ENCODE data around the gene TBC1D22A.

TBC1D22A gene

DNA sequence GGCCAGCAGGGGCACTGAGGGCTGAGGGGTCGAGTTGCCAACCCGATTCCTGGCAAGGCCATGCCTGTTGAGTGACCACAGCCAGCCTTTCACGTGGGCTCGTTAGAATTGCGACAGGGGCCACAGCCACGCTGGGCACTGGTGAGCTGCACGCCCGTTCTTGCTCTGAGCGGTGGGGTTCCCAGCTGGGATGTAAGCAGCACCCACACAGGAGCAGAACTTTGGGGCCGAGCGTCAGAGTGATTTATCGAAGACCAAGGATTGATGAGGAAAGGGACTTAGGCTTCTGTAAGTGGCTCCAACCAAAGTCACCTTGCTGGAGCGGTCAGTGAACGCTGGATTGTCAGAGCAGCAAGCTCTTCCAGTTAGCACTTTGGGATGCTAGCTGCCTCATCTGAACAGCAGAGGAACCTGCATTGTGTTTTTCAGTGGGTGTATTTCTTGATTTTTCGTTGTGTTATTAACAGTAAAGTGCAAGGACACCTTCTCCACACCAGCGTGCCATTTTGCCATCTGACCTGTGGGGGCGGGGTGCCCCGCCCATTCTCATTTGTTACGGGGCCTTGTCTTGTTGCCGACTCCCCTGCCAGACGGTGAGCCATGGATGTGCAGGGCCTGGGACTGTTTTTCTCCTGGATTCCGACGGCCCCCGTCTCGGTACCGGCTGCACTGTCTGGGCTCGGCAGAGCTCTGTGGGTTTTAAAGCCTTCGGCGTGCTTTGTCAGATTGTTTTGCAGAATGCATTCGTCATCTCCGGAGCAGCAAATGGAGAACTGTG, 202.5 kb downstream of the TBC1D22A start:
- DNase-seq, result no peak

DNA sequence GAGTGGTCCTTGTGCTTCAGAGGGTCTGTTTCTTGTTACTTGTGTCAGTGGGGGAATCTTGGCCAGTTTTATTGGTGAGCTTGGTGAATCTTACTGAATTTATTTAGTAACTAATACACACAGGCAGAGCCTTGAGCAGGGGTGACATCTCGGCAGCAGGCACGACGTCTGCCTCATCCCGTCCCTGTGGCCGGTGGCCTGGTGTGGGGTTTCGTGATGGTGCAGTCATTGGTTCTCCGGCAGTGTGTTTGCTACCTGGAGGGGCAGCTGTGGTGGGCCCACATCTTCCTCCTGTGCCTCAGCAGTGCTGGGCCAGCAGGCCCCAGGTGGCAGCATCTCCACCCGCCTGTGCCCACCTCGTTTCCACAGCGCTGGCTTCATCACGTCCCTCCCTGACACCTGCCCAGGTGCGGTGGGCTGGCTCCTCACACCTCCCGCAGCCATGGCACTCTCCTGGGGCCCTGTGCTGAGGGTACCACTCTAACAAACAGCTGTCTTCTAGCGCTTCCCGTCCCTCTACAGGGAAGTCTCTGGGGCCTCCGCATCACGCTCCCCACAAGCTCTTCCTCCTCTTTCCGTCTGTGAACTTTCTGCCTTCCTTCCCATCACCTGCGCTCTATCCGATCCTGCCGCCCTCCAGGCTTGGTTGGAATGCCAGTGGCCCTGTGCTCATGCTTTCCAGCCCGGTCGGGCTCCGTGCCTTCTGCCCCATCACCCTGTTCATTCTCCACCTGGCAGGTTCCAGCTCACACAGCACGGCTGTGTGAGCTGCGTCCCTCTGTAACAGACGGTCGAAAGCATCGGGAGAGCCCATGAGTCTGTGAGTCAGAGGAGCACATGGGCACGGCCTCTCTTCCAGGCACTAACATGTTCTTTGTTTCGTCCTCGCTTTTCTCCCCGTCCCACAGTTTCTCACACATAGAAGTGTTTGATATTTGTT, 203.4 kb downstream of the TBC1D22A start:
- DNase-seq, result no peak

DNA sequence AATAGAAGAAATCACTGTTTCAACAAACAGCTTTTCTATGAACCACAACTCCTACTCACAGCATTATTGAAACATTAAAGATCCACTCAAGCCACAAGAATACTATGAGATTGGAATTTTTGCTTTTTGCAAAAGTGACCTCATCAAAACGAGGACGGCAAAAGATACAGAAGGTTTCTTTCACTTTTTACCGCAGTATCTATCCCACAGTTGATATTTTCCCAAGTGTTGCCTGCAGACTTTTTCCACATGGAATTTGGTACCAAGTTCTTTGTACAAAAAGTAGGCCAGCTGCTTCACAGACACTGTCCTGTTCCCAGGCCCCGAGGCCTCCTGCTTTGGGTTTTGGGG, 204.0 kb downstream of the TBC1D22A start:
- DNase-seq, result no peak

DNA sequence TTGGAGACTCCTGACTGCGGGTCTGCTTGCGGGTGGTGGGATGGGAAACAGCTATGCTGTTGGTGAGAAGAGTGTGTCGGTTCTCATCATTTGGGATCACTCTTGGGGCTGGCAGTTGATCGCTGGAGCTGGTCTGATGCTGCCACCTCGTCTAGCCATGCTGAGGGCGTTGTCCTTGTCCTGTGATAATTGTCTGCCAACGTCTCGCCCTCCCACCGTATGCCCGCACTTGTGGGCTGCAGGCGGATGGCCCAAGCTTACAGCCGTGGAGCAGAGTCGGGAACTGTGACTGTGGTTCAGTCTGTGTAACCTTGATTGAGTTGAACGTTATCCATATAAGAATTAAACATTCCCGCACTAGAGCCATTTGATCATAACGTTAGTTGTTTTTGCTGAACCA, 204.4 kb downstream of the TBC1D22A start:
- DNase-seq, result no peak

DNA sequence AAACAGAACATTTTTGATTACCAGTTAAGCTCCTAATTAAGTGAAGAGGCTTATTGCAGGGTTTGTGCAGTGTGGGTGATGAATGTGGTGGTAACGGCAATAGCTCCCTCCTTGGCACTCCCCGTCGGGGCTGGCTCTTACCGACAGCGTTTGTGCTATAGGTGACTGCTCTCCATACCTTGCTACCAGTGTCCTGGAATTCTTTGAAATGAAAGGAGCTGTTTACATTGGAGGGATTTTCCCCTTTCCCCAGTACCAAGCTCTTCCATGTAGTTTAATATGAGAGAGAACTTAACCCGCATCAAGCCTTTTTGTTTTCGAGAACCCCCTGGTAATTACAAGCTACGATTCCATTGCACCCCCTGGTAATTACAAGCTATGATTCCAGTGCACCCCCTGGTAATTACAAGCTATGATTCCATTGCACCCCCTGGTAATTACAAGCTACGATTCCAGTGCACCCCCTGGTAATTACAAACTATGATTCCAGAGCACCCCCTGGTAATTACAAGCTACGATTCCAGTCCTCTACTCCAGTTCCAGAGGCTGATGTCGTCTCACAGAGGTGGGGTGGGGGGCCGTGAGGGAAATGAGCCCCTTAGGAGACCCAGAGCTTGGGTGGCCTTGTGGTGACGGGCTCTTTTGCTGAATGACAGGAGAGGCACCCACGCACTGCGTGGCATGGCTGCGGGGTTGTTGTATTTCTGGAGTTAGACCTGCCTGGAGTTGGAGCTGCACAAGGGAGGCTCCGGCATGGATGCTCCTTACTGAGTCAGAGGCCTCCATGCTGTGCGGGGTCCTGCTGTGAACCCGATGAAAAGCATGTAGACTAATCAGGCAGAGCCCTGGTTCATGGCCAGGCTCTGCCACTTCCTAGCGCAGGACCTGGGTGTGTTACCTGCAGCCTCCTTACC, 205.3 kb downstream of the TBC1D22A start:
- no peak for DNase-seq

DNA sequence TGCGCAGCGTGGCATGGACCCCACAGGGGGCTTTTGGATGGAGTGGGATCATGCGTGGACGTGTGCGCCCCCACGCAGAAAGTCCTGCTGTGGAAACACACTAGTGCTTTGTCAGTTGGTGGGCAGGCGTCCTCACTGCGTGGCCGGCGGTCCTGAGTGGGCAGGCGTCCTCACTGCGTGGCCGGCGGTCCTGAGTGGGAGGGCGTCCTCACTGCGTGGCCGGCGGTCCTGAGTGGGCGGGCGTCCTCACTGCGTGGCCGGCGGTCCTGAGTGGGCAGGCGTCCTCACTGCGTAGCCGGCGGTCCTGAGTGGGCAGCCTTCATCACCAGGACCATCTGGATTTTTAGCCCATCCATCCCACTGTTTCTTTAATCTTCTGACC, 205.9 kb downstream of the TBC1D22A start:
- no peak for DNase-seq

DNA sequence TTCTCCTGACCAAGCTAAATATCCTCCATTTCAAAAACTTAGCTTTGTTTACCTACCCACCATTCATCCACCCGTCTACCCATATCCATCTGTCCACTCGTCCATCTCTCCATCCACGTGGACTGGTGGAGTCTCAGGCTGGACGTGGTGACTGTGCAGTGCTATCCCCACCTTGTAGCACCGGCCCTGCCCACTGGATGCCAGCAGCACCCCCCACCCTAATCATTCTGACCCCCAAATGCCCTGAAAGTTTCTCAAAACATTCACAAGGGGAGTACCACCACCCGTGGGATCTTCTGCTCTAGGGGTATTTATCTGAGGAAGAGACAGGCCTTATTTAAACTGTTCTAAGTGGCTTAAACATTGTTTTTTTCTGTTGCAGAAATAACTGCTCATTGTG, 206.4 kb downstream of the TBC1D22A start:
- DNase-seq, result no peak

DNA sequence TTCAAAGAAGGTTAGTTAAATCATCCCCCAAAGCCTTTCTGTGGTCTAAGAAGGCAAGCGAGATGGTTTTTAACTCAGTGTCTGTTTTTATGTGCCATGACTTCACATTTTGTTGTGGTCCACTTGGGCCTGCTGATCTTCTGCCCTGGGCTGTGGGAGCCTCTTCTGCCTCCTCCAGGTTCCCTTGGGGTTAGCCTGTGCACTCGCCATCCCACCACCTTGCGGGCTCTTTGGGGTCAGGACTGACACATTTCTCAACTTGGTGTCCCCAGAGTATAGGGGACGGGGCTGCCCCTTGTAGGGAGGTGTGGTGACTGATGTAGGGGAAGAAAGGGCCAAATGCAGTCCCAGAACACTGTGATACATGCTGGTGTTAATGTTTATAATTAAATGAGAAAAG, 207.0 kb downstream of the TBC1D22A start:
- no peak for DNase-seq

DNA sequence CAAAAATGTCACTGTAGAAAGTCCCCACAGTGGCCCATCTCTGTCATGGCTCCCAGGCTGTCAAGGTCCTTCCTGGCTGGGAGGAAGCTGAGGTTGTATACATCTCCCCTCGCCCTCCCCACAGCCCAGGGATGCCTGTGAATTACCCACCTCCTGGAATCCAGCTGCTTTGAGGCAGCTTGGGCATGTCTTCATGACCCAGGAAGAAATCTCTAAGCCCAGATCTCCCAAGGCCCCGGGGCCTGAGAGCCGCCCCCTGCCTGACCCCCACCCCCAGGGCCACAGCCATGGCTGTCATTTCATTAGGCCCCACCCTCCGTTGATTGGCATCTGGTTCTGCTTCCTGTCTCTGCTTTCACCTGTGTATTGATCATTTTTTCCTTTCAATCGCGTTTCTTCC, 207.5 kb downstream of the TBC1D22A start:
- DNase-seq, result no peak

DNA sequence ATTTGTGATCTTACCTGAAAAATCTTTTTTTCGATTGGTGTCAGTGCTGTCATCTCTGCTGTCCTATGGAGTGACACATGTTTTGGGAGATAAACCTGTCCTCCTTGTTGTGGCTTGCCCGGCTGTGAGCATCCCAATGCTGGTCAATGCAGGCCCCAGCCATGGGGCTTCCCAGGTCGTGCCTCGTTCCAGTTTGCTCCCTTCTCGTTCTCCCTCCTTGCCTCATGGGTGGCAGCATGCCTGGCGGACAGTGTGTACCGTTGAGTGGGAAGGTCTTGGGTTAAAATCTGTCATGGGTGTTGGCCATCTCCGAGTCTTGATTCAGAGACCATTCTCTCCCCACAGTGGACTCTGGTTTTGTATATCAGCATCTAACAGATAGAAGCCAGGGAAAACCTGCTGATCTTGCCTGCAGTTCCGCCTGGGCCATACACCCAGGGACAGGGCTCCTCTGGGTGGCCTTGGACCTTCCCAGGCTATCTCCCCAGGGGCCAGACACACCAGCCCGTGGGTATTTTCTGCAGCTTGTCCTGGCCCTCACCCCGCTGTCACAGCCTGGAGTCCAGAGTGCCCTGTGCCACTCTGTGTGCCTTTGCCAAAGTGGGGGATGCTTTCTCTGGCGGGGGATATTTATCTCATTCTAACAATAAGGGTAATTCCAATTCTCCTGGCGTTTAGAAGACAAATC, 208.1 kb downstream of the TBC1D22A start:
- no peak for DNase-seq

DNA sequence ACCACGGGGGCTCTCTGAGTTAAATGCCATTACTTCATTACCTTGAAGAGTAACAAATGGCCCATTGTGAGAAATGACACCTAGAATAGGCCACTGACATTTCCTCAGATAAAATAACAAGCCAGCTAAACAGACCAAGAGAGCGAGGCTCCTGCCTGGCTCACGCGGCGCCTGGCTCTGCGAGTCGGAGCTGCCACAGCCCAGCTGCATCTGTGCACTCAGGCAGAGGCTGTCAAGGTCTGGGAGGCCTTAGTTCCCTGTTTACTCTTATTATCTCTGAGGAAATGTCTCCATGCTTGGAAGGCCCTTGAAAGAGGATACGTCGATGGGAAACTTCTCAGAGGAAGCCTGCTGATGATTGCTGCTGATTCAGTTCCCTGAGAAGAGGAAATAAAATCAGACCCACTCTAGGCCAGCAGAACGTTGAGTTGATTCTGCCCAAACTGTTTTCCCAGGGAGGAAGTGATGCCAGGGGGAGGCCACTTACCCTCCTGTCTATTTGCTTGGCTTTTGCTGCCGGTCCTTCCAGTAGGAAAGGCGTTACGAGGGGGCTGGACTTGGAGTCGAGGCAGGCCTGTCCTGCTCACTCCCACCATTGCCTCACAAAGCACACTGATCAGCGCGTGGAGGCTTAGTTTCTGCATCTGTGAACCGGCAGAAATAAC, 208.8 kb downstream of the TBC1D22A start:
- no peak for DNase-seq

DNA sequence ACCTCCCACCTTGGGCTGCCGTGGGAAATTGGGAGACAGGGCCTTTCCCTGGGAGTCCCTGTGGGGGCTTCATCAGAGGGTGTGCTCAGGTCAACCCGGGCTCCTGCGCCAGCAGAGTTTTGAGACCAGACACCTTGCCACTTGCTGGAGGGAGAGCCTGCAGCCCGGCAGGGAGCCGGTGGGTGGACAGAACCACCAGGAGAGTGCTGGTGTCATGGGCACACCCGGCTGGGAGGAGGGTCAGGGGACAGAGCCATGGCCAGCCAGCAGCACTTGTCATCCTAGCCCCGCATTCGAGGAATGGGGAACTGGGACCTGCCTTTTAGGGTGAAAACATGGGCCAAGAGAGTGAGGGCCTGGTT, 209.3 kb downstream of the TBC1D22A start:
- no peak for DNase-seq

DNA sequence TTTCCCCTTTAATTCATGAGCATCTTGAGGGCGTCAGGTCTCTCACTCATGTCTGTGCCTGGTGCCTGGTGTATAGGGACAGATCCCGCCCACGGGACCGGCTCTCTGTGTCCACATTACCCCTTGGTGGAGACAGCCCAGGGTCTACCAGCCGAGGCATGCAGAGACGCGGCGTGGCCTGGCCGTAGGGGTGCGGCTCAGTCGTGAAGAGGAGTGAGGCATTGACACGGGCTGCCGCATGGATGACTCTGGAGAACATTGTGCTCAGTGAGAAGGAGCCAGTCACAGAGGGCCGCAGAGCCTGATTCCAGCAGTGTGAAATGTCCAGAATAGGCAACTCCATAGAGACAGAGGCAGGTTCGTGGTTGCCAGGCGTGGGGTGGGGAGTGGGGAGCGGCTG, 209.8 kb downstream of the TBC1D22A start:
- DNase-seq, result no peak

DNA sequence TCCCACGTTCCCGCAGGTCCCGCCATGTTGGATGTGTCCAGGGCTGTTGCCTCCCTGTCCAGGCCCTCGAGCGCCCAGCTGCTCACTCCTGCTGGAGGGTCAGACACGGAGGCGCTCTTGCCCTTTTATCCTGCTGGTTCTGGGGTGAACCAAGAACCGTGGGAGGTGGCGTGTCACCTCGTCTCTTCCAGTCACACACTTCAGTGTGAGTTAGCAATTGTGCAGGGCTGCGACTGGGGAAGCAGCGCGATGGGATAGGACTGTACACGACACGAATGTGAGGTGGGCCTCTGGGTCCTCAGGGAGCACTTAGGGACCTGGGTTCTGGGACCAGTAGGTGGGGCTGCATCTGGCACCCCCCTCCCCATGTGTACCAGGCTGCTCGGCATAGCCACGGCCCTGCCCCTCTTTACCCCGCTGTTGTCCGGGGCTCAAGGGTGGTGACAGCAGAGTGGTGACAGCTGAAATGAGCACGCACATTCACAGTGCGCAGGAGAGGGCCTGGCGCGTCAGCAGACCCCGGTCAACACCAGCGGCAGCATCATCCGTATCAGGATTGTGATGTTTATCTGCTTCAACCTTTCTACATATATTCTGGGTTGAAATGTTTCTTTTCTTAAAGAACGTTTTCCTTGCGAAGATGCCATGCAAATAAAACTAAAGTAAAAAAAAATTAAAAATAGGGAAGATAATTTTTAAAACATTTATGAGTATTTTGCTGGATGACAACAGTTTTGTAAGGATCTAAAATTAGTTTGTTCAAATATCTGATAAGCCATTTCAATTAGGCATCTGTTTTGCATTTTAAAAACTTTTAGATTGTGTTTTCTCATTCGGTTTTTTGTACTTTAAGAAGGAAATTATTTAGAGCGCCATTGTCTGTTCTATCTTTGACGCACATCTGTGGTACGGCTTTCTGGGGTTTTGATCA, 210.7 kb downstream of the TBC1D22A start:
- no peak for DNase-seq

DNA sequence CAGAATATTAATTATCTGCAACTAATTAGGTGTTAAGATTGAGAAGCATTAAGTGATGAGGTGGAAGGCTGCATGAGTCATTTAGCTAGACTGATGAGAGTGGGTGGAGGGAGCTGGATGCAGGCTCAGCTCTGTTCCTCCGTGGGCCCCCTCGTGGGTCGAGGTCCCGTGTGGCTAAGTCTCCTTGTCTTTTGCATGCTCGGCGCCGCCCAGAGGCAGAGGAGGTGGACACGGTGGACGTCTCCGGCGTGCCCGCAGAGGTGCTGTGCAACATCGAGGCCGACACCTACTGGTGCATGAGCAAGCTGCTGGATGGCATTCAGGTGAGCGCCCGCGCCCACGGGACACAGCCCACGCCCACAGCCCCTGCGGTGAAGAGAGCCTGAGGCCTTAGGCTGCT, 211.6 kb downstream of the TBC1D22A start:
- no peak for DNase-seq

DNA sequence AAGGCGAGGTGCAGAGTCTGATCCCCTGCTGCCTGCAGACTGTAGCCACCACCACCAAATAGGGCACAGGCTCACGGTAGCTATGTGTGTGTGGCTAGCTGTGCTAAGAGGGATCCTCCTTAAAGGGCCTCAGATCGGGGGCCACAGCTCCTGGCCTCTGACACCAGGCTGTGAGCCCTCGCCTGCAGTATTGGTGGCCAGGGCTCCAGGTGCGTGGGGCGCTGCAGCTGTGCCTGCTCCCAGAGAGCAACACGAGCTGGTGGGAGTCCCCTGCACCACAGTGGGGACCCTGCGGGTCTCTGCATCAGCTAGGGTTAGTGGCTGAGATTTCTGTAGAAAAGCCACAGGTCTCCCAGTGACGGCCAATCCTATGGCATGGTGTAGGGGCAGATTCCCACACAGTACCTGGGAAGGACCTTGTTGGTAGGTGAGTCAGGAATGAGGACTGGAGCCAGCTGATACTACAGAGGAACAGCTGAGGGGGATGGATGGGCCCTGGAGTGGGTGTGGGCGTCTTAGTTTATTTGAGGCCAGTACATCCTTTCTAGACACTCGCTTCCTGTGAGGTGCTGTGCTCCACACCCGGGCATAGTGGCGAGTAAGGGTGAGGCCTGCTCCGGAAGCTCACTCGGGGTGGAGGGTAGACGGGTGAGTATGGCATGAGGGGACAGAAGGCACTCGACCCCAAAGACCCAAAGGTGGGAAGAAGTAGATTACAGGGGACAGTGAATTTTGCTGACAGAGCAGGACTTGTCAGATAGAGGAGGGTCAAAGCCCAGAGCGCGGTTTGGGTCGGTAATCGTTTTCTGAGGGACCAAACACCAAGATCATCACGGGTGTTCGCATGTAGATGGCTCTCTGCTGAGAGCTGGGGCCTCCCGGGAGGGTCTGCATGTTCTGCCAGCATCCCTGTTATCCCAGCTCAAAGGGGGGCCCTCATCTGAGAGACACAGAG, 212.5 kb downstream of the TBC1D22A start:
- DNase-seq, result no peak

DNA sequence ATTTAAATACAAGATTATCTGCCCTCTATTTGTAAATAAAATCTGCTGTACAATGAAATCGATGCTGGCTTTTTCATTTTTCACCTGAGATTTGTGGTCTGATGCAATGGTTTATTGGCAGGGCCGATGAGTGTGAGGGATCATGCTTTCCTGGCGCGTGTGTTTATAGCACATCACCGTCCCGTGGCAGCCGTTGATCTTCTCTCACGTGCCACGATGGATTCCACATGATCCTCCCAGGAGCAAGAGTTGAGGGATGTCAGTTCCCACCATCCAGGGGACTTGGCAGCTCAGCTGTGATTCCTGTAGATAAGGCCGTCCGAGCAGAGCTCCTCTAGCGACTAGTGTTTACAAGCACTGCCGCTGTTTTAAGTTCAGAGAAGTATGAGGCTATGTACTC, 213.7 kb downstream of the TBC1D22A start:
- no peak for DNase-seq

DNA sequence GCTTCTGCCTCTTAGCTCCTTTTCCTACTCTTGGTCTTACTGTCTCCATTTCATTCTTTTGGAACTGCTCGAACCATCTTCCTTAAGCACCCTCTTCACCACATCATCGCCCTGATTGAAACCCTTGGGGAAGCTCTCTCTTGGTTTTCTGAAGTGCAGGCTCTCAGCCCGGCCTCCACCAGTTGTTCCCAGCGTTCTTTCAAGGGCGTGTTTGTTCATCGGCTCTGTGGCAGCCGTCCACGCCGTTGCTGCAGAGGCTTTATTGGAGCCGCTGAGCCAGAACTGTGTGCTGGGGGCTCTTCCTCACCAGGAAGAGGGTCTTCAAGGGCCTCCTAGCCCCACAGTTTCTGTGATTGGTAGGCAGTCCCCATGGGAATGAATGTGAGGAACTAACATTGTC, 214.1 kb downstream of the TBC1D22A start:
- no peak for DNase-seq

DNA sequence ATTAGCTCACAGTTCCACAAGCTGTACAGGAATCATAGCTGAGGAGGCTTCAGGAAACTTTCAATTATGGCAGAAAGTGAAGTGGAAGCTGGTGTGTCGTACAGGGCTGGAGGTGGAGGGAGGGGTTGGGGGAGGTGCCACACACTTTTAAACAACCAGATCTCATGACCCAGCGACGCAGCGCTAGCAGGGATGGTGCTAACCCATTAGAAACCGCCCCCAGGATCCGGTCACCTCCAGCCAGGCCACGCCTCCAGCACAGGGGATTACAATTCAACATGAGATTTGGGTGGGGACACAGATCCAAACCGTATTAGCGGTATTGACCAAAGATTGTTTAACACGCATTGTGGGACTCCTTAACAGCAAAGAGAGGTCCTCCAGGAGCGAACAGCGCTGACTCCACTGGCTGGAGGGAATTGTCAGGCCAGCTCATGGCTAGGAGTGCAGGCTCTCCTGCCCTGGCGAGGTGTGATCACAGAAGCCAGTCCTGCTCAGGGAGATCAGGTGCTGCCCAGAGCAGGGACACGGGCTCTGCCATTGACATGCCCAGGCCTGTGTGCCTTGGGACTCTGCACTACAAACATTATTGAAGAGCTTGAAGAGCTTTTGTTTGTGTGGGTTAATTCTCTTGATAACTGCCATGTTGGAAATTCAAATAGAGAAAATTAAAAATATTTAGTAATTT, 215.3 kb downstream of the TBC1D22A start:
- no peak for DNase-seq

Measured in cortex of kidney (tissue), 1 donor.